ENCODE results near the gene DDX49. TPM values are rescaled to one million over a fixed set of nuclear protein-coding genes. Genes with fewer than 3 reads are reported as not detected.
A peak's percentile ranks its signal among the peaks of the same experiment; 100 is the strongest.

Gene DDX49
- total and polyA plus RNA-seq, 2 experiments from 2014 or later = 45.8 to 57.8 TPM

DNA sequence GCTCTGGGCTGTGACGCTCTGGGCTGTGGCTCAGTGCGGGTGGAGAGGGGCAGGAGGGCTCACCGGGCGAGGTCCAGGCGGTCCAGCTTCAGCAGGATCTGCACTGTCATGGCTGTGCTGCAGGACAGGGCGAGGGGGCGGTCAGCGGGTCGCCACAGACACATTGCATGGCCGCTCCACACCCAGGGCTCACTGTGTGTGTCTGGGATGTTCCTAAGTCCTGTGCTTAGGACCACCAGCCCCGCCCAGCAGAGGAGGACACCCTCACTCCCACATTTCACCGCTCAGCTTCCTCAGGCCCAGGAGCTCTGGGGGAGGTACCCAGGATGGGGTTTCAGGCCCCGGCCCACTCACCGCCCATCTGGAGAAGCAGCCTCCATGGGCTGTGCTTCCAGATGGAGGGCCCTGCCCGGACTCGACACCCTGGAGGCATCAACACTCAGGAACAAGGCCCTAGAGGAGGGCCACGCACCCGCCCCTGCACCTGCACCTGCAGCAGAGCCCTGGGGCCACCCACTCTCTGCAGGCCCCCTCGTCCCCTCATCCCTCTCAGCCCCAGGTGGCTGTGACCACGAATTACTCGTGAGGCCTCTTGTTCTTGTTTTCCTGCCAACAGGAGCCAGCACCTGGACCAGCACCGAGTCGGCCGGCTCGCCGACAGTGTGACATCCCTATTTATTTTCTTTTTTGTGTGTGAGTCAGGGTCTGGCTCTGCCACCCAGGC, 13.8 kb upstream of the DDX49 start:
- Histone ChIP-seq H3K4me3 (no peak overlapping the region), H2AFZ (no peak overlapping the region), H3K9me2 (replicated peaks; ENCODE audit: insufficient read depth) (no peaks in the 10 kb centered on the region), H3K4me2 (no peak overlapping the region), H4K20me1 (ENCODE audit: insufficient read depth, poor library complexity, severe bottlenecking) (no peaks in the 10 kb centered on the region), H3K4me1 (ENCODE audit: insufficient read depth) (no peaks in the 10 kb centered on the region), H3K79me2 (no peaks in the 10 kb centered on the region), H3K27ac (no peak overlapping the region), H3K9me3 (ENCODE audit: low read depth) (no peaks in the 10 kb centered on the region), H3K36me3 (replicated peaks; ENCODE audit: insufficient read depth, low read depth) (no peaks in the 10 kb centered on the region), H3K27me3 (no peaks in the 10 kb centered on the region)
- no peak for TF ChIP-seq EZH2phosphoT487 (IDR thresholded peaks at IDR 0.05; ENCODE audit: low read depth, severe bottlenecking, unreplicated experiment)
- TF ChIP-seq CTCF (IDR thresholded peaks at IDR 0.05; ENCODE audit: poor library complexity) = no peak
- no peak for TF ChIP-seq EZH2 (IDR thresholded peaks at IDR 0.05; ENCODE audit: borderline replicate concordance)
- WGBS (ENCODE audit: low lambda C conversion rate, missing lambda C conversion rate) = 96% methylated on average over 26 of the region's 26 CpGs
- DNase-seq (ENCODE audit: low spot score) = no peak

DNA sequence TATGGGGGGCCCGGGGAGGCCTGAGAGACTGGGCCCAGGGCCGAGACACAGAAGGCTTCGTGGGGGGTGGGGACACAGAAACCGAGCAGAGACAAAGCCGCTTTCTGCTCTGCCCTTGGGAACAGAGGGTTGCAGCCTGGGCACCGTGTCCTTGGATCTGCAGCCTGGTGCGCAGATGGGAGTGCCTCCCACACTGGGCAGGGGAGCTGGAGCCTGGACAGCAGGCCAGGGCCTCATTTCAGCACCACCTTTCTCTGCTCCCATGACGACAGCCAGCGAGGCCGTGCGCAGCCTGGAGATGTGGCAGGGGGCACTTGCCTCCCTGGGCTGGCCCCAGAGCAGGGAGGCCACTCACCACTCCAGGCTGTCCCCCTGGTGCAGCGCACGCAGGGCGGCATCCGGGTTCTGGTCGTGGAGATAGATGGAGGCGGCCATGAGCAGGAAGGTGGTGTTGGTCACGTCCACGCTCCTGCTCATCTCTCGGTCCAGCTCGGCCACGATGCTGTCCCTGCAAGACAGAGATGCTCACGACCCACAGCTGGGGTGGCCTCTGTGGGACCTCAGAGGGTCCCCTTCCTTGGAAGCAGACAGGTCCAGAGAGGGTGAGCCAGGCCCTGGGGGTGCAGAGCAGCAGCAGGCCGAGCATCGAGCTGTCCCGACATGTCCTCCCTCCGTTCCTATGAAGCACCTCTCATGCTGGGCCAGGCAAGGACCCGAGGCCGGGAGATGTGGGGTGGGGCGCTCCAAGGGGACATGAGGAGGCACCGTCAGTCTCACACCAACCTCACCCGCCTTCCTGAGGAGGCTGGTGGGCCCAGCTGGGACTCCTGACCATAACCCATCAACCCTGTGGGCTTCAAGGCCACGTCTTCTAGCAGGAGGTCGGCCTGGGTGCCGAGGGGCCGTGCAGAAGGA, 12.7 kb upstream of the DDX49 start:
- Histone ChIP-seq H3K9me2 (replicated peaks; ENCODE audit: insufficient read depth) (no peaks in the 10 kb centered on the region), H2AFZ (no peak overlapping the region), H3K4me3 (no peak overlapping the region), H3K4me1 (ENCODE audit: insufficient read depth) (no peaks in the 10 kb centered on the region), H3K36me3 (replicated peaks; ENCODE audit: insufficient read depth, low read depth) (no peaks in the 10 kb centered on the region), H3K79me2 (no peaks in the 10 kb centered on the region), H3K4me2 (no peak overlapping the region), H4K20me1 (ENCODE audit: insufficient read depth, poor library complexity, severe bottlenecking) (no peaks in the 10 kb centered on the region), H3K27ac (no peak overlapping the region), H3K27me3 (no peaks in the 10 kb centered on the region), H3K9me3 (ENCODE audit: low read depth) (no peaks in the 10 kb centered on the region)
- 98% methylated on average over 29 of the region's 36 CpGs for WGBS (ENCODE audit: low lambda C conversion rate, missing lambda C conversion rate)
- TF ChIP-seq CTCF (IDR thresholded peaks at IDR 0.05; ENCODE audit: poor library complexity) = no peak
- no peak for TF ChIP-seq EZH2phosphoT487 (IDR thresholded peaks at IDR 0.05; ENCODE audit: low read depth, severe bottlenecking, unreplicated experiment)
- TF ChIP-seq EZH2 (IDR thresholded peaks at IDR 0.05; ENCODE audit: borderline replicate concordance) = no peak
- peak; percentile 2 for DNase-seq (ENCODE audit: low spot score)

DNA sequence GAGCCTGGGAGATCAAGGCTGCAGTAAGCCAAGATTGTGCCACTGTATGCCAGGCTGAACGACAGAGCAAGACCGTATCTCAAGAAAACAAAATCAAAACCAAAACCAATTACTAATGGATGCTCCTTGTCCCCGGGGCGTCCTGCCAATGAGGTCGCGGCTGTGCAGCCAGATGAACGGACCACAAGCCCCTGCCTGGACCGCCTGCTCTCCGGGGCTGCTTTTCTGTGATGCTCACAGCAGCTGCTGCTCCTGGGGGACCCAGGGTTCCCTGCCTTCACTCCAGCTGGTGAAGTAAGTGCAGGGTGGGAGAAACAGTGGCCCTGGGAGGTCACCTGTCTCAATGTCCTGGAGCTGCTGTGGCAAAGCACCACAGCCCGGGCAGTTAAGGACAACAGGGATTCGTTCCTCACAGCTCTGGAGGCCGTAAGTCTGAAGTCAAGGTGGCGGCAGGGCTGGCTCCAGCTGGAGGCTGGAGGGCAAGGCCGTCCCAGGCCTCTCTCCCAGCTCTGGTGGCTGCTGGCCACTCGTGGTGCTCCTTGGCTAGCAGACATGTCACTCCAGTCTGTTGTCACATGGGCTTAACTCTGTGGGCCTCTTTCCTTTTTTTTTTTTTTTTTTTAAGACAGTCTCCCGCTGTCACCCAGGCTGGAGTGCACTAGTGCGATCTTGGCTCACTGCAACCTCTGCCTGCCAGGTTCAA, 10.4 kb upstream of the DDX49 start:
- H3K27me3 ChIP-seq = no peaks in the 10 kb centered on the region
- no peak overlapping the region for H2AFZ ChIP-seq
- no peak for DNase-seq (ENCODE audit: low spot score)
- no peaks in the 10 kb centered on the region for H3K36me3 ChIP-seq (replicated peaks; ENCODE audit: insufficient read depth, low read depth)
- no peaks in the 10 kb centered on the region for H3K9me2 ChIP-seq (replicated peaks; ENCODE audit: insufficient read depth)
- no peak overlapping the region for H3K4me3 ChIP-seq
- WGBS (ENCODE audit: low lambda C conversion rate, missing lambda C conversion rate) = 94% methylated on average over 17 of the region's 17 CpGs
- peaks cover 17% of the 10 kb centered on the region for H3K79me2 ChIP-seq
- peaks cover 8% of the 10 kb centered on the region for H4K20me1 ChIP-seq (ENCODE audit: insufficient read depth, poor library complexity, severe bottlenecking)
- no peaks in the 10 kb centered on the region for H3K4me1 ChIP-seq (ENCODE audit: insufficient read depth)
- TF ChIP-seq EZH2 (IDR thresholded peaks at IDR 0.05; ENCODE audit: borderline replicate concordance) = no peak
- no peak for TF ChIP-seq EZH2phosphoT487 (IDR thresholded peaks at IDR 0.05; ENCODE audit: low read depth, severe bottlenecking, unreplicated experiment)
- H3K9me3 ChIP-seq (ENCODE audit: low read depth) = no peaks in the 10 kb centered on the region
- no peak overlapping the region for H3K27ac ChIP-seq
- no peak overlapping the region for H3K4me2 ChIP-seq
